Stimulated activated CD8-positive, alpha-beta memory T cell treated with anti-CD3 and anti-CD28 coated beads, Interleukin-7, amount 100 ng/mL, for 1 hour (primary cell): ENCODE data around the gene TPRN.
"Not testable (repeated sequence)": the region's sequence is repeated elsewhere in the genome, so short reads cannot be mapped to it uniquely, and the experiment has no call there.

Experiments used
- DNase-seq, 2 donors: peaks; one replicate each; pipeline ENCODE4 v3.0.0-alpha.2; 2020; ENCODE audit warnings: low read depth in 2 of 2

TPRN gene, protein sequence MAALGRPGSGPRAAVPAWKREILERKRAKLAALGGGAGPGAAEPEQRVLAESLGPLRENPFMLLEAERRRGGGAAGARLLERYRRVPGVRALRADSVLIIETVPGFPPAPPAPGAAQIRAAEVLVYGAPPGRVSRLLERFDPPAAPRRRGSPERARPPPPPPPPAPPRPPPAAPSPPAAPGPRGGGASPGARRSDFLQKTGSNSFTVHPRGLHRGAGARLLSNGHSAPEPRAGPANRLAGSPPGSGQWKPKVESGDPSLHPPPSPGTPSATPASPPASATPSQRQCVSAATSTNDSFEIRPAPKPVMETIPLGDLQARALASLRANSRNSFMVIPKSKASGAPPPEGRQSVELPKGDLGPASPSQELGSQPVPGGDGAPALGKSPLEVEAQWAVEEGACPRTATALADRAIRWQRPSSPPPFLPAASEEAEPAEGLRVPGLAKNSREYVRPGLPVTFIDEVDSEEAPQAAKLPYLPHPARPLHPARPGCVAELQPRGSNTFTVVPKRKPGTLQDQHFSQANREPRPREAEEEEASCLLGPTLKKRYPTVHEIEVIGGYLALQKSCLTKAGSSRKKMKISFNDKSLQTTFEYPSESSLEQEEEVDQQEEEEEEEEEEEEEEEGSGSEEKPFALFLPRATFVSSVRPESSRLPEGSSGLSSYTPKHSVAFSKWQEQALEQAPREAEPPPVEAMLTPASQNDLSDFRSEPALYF

DNA sequence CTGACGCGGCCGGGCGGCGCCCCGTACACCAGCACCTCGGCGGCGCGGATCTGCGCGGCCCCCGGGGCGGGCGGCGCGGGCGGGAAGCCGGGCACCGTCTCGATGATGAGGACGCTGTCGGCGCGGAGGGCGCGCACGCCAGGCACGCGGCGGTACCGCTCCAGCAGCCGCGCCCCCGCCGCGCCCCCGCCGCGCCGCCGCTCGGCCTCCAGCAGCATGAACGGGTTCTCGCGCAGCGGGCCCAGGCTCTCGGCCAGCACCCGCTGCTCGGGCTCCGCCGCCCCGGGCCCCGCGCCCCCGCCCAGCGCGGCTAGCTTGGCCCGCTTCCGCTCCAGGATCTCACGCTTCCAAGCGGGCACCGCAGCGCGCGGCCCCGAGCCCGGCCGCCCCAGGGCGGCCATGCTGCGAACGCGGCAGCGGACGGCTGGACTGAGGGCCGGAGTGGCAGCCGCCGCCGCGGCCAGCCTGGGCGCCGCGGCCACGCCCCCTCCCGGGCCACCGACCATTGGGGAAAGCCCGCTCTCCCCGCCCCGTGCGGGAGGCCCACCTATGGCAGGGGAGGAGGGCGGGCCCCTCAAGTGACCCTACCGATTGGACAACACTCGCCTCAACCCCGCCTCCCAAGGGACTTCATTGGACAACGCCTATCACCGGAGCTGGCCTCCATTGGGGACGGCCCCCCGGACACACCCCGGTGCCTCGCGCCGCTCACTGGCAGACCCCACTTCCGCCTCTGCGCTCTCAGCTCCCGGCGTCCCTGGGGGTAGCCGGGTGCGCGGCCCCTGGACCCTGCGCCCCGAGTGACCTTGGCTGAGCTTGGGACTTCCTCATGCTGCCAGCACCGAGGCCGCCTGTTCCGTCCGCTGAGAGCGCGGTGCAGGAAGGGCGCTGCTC, at the start of gene TPRN:
TSS of gene TPRN (minus strand) at position 431 of the 894 bp plus-strand sequence. CDS start at position 401, 30 bp downstream.
- peak; percentile 93 for DNase-seq

DNA sequence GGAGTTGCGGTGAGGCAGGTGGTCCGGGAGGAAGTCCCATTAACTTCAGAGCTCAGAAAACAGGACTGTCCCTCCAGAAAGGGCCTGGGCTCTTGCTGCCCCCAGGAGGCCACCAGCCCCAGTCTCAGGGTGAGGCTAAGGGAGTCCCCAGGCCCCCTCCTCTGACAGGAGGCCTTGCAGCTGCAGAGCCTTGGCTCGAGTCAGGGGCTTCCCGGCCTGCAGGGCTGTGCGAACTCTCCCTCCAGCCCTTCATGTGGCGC, 47.3 kb upstream of the TPRN start:
- DNase-seq, result no peak

DNA sequence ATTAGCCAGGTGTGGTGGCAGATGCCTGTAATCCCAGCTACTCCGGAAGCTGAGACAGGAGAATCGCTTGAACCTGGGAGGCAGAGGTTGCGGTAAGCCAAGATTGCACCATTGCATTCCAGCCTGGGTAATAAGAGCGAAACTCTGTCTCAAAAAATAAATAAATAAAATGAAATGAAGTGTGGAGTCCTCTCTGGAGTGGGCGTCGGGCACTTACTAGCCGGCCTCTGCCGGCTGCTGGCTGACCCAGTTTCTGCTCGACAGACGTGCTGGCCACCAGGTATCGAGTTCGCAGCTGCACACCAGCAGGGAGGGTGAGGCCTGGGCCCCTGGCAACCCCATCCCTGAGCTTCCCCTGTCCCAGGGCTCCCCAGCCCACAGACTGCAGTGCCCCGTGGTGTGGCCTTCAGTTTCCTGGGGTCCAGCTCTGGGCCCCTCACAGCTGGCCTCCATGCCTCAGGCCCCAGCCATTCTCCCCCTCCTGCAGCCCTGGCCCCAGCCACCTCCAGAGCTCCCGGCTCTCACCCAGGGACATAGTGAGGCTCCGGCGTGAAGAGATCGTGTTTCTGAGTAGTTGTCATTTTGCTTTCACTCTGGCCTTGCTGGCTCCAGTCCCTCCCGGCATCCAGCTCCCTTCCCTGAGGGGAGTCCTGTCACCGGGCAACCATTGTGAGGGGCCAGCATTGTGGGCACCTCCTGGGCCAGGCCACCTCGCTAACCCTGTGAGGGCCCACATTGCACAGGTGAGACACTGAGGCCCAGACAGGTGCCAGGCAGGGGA, 46.8 kb upstream of the TPRN start:
- no peak for DNase-seq

DNA sequence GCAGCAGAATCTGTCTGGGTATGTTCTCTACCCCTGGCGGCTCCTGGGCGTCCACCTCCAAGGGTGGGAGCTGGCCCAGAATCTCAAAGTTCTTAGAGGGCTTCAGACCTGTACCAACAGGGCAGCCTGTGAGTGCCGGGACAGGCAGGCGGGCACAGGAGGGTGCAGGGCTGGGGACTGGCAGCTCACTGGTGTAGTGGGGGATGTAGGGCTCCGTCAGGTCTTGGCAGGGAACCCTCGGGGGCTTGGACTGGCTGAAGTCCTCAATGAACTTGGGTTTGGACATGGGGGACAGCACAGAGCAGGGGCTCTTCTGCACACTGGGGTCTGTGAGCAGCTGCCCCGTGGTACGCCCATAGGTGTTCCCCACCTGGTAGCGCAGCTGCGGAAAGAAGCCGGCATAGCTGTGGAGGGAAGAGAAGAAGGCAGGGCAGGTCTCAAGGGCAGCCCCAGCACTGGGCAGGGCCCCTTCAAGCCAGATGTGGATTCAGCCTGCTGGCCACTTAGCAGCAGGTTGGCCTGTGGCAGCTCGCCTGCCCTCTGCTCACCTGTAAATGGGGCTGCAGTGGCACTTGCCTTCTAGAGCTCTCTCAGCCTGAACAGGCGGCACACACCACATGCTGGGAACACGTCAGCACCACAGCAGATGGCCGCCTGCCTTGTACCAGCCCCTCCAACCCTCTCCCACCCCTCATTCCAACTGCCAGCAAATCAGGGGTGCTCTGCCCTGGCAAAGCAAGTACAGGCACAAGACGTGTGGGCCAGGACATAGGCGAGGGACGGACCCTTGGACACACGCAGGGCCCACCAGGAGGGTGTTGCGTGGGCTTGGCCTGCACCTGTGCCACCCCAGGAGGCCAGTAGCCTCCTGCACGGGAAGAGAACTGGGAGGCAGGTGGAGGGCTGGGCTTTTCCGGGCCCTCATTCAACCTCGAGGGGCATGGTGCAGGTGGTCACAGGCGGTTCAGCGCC, 45.2 kb upstream of the TPRN start:
- DNase-seq, result no peak

DNA sequence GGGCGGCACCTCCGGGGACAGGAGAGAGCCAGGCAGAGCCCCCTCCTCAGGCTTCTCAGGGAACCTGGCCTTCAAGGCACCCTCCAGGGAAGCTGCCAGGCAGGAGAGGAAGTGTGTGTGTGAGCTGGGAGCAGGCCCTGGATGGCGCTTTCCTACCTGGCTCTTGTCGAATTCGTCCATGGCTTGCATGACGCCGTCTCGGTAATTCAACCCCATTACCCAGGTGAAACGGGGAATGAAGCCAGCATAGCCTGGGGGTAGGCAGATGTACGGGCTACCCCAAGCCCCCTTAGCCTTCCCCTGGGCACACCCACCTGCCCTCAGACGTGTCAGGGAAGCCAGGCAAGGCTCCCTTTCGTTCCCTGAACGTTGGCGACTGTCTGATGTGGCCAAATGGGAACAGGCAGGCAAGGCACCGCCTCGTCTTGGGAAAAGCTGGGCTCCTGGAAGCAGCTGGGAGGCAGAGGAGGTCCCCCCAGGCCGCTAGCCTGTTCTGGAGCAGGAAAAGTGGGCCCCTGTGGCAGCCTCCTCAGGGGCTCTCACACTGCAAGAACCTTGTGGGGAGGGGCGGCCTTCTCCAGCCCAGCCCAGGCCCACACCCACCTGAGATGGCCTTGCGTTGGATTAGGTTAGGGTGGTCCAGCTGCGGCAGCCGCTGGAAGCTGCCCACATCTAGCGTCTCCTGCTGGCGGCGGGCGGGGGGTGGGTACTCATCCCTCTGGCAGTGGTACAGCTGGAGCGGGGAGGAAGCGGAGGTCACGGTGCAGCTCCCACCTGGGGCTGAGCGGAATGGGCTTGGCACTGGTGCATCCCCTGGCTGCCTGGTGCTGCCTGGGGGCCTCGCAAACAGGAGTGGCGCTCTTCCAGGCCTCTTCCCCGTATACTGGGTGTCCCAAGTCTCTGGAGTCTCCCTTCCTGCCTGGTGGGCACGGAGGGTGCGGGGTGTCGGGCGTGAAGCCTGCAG, 44.2 kb upstream of the TPRN start:
- no peak for DNase-seq

DNA sequence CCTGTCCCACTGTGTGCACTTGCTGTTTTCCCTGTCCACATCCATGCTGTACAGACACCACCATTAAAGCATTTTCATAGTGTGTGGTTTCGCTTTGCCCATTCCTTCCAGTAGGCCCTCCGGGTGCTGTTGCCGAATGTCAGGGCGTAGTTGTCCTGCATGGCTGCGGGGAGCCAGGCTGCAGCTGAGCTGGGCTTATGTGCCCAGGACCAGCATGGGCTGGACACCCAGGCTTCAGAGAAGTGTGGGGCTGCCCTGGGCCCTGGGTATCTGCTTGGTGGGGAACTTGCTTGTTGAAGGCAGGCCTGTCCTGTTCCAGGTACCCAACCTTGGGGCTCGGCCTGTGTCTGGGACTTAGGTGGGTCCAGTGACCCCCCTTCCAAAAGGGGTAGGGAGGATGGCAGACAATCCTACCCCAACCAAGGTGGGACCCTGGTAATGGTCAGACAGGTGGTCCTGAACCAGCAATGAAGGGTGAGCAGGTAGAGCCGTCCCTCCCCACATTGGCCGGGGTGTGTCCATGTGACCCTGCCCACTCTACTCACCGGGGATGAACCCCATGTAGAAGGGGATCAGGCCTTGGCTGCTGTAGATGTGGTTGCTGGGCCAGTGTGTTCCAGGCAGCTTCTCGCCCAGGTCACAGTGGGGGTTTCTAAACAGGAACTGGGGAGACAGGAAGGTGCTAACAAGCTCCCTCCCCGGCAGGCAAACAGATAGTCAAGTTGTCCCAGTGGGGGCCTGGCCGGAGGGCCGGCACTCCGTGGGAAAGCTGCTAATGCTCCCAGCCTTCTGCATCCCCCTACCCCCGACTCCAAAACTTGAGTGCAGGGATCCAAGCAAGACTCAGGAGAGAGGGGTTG, 43.3 kb upstream of the TPRN start:
- no peak for DNase-seq

DNA sequence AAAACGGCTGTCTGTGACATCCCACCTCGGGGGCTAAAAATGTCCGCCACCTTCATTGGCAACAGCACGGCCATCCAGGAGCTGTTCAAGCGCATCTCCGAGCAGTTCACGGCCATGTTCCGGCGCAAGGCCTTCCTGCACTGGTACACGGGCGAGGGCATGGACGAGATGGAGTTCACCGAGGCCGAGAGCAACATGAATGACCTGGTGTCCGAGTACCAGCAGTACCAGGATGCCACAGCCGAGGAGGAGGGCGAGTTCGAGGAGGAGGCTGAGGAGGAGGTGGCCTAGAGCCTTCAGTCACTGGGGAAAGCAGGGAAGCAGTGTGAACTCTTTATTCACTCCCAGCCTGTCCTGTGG, 42.7 kb upstream of the TPRN start:
- not testable (repeated sequence) for DNase-seq

DNA sequence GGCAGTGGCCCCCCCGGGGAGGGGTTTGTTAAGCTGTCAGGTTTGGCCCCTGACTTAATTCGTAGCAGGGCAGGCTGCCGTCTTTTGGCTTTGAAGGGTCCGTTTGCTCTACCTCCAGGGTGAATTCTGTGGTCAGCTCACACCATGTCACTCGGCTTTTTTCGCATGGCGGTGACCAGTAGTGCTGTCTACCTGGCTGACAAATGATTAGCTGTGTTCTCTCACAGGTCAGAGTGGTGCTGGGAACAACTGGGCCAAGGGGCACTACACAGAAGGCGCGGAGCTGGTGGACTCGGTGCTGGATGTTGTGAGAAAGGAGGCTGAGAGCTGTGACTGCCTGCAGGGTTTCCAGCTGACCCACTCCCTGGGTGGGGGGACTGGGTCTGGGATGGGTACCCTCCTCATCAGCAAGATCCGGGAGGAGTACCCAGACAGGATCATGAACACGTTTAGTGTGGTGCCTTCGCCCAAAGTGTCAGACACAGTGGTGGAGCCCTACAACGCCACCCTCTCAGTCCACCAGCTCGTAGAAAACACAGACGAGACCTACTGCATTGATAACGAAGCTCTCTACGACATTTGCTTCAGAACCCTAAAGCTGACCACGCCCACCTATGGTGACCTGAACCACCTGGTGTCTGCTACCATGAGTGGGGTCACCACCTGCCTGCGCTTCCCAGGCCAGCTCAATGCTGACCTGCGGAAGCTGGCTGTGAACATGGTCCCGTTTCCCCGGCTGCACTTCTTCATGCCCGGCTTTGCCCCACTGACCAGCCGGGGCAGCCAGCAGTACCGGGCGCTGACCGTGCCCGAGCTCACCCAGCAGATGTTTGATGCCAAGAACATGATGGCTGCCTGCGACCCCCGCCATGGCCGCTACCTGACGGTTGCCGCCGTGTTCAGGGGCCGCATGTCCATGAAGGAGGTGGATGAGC, 42.0 kb upstream of the TPRN start:
- DNase-seq, result no peak

DNA sequence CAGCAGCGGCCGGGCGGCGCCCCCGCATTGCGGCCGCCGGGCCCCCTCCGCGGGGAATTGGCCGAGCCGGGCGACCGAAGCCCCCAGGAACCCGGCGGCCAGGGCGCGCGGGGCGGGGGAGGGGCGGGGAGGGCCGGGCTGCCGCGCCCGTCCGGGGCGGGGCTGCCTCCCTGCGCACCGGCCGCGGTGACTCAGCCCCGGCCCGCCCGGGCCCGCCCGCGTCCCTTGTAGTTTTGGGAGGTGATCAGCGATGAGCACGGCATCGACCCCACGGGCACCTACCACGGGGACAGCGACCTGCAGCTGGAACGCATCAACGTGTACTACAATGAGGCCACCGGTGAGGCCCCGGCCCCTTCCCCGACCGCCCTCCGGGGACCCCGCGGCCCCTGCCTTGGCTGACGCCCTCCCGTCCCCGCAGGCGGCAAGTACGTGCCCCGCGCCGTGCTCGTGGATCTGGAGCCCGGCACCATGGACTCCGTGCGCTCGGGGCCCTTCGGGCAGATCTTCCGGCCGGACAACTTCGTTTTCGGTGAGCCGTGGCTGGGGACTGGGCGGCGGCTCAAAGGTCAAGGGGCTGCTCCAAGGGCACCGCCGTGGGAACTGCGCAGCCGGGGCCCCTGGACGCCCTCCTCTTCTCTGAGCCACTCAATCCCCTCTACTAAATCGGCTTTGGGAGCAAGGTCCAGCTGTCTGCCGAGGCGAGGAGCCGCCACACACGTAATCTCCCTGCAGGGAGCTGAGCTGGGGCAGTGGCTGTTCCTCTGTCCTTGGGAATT, 41.1 kb upstream of the TPRN start:
- DNase-seq, result peak; percentile 35 to 52

DNA sequence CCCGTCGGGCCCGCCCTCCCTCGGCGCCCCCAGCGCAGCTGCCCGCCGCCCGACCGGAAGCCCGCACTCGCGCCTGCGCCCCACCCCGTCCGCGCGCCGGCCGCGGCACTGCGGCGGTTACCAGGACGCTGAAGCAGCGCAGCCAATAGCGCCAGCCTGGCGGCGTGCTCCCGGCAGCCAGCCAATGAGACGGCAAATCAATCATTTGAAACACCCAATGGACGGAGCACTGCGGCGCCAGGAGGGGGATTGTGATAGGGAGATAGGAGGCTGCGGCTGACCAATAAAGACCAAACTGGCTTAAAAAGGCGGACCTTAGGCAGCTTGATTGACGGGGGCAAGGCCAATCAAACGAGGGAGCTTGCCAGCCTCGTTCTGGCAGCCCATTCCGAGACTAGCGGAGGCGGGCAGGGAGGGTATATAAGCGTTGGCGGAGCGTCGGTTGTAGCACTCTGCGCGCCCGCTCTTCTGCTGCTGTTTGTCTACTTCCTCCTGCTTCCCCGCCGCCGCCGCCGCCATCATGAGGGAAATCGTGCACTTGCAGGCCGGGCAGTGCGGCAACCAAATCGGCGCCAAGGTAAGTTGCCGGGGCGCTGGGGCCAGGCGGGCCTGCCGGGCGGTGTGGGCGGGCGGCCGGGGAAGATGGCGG, 40.4 kb upstream of the TPRN start, which contains the start of gene TUBB4B:
TSS of gene TUBB4B (plus strand) at position 447 of the 649 bp plus-strand sequence. CDS start at position 521, 74 bp downstream.
- DNase-seq, result peak; percentile 89 to 95

DNA sequence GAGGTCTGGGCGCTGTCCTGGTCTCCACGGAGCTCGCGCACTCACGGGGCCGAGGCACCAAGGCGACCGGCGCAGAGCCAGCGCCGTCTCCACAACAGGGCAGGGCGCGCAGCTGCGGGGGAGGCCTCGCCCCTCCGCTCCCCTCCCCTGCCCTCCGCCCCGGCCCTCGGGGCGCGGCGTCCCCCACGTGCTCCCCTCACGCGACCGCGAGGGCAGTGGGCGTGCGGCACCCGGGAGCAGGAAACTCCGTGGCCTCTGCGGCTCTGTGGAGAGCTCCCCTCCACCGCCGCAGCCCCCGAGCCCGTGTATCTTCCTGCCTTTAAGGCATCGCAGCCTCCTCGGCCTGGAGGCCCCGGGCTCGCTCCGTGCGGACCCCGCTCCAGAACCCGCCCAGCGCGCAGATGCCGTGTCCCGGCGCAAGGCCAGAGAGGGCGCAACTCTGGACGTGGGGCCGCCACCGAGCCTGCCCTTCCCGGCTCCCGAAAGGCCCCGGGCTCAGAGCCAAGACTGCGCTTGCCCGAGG, 39.8 kb upstream of the TPRN start:
- DNase-seq, result peak; percentile 15 to 37

DNA sequence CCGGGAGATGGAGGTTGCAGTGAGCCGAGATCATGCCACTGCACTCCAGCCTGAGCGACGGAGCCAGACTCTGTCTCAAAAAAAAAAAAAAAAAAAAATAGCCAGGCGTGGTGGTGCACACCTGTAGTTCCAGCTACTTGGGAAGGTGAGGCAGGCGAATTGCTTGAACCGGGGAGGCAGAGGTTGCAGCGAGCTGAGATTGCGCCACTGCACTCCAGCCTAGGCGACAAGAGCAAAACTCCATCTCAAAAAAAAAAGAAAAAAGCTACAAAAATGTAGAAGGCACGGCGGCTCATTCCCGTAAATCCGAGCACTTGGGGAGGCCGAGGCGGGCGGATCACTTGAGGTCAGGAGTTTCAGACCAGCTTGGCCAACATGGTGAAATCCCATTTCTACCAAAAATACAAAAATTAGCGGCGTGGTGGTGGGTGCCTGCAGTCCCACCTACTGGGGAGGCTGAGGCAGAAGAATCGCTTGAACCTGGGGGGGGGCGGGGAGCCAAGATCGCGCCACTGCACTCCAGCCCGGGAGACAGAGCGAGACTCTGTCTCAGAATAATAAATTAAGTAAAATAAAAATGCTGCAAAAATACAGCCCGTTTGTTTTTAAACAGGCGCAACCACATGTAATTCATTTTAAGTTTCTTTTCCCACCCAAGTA, 39.1 kb upstream of the TPRN start:
- not testable (repeated sequence) for DNase-seq

DNA sequence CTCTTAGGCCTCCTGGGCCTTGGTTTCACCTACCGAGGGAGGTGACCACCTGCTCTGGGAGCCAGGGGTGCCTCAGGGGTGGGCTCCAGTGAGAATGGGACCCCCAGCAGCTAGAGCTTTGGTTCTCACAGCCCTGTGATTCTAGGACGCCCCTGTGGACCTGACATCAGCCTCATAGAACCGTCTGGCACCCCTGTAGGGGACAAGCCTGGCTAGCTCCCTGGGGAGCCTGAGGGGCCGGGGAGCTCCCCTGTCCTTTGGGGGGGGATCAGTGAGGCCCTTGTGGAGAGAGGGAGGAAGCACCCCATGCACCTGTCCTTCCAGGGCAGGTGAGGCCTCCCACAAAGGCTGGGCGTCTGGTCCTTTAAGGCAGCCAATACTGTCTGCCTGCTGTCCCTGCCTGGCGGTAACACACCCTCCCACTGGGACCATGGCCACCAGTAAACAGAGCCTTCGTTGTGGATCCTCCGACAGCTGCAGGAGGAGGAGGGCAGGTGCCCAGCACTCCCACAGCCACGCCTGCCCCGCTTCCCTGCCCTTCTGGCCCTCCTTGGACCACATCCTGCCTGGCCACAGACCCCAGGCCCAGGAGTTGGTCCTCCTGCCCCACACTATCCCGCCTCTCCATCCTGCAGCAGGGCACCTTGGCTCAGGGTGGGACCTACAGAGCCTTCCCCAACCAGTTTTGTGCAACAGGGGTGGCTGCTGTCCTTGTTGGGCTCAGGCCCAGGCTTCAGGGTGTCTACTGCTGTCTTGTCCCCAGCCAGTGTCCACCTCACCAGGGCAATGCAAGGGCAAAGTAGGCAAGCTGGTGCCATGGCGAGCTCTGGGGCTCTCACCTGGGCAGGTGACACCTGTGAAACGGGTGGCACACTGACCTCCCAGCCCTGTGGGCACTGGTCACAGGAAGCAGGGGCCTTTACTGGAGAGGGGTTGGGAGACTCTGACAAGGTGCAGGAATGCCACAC, 37.5 kb upstream of the TPRN start:
- DNase-seq, result no peak

DNA sequence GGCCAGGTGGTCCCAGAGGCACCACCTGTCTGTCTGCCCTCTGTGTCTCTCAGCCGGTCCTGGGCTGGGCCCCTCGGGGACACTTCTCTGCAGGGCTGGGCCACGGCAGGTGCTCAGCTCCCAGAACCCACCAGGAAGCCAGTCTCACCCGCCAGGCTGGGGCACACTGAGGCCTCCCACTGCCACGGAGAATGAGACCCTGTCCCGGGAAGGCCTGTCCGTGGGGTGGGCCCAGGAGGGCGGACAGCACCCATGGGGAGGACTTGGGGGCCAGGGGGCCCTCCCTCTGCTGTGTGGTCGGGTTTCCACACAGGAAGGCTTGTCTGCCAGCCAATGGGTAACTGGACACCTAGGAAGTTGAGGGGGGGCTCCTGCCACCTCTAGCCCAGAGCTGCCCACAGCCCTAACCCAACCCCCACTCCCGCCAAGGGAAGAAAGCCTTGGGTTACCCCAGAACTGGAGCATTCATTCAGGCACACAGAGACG, 36.4 kb upstream of the TPRN start:
- no peak for DNase-seq
